Stimulated activated CD8-positive, alpha-beta memory T cell treated with anti-CD3 and anti-CD28 coated beads, Interleukin-12 subunit alpha, Interleukin-12 subunit beta, amount 100 ng/mL, for 1 hour (primary cell): ENCODE measurements around the gene FOXN3.

Experiments
- DNase-seq: peaks from one replicate; pipeline ENCODE4 v3.0.0-alpha.2; 2020; ENCODE audit warnings: low read depth

Gene FOXN3

GRCh38 chr14:89382901-89383845 is 33.9 kb downstream of the FOXN3 start:
- DNase-seq: no peak

GRCh38 chr14:89382487-89382886 is 34.5 kb downstream of the FOXN3 start:
- no peak for DNase-seq

- DNase-seq: no peak
Observed at GRCh38 chr14:89379891-89380820, 36.9 kb downstream of the FOXN3 start.

- DNase-seq: no peak
Observed at GRCh38 chr14:89379006-89379405, 38.0 kb downstream of the FOXN3 start.

- no peak for DNase-seq
Observed at GRCh38 chr14:89378119-89378518, 38.9 kb downstream of the FOXN3 start.

GRCh38 chr14:89377544-89377943 is 39.5 kb downstream of the FOXN3 start:
- no peak for DNase-seq

- no peak for DNase-seq
Observed at GRCh38 chr14:89374908-89375307, 42.1 kb downstream of the FOXN3 start.

- DNase-seq: no peak
Observed at GRCh38 chr14:89373185-89373584, 43.8 kb downstream of the FOXN3 start.

- no peak for DNase-seq
Observed at GRCh38 chr14:89372512-89372883, 44.5 kb downstream of the FOXN3 start.

GRCh38 chr14:89371585-89372511 is 45.2 kb downstream of the FOXN3 start:
- DNase-seq: no peak

- no peak for DNase-seq
Observed at GRCh38 chr14:89370781-89371180, 46.3 kb downstream of the FOXN3 start.

GRCh38 chr14:89370381-89370780 is 46.7 kb downstream of the FOXN3 start:
- no peak for DNase-seq

GRCh38 chr14:89369656-89370055 is 47.4 kb downstream of the FOXN3 start:
- no peak for DNase-seq

- DNase-seq: no peak
Observed at GRCh38 chr14:89368490-89369477, 48.2 kb downstream of the FOXN3 start.

GRCh38 chr14:89367779-89368120 is 49.3 kb downstream of the FOXN3 start:
- DNase-seq: no peak

GRCh38 chr14:89366864-89367778 is 49.9 kb downstream of the FOXN3 start:
- DNase-seq: no peak

- DNase-seq: peak; percentile 42
Observed at GRCh38 chr14:89365061-89365801, 51.8 kb downstream of the FOXN3 start.

- DNase-seq: no peak
Observed at GRCh38 chr14:89364316-89364715, 52.7 kb downstream of the FOXN3 start.

- DNase-seq: no peak
Observed at GRCh38 chr14:89360277-89360676, 56.8 kb downstream of the FOXN3 start.
